Measurements from ENCODE around the gene PLAC1.

Gene PLAC1

GRCh38 chrX:134537179-134537955, 120.9 kb downstream of the PLAC1 start:
- DNase-seq = no peak

GRCh38 chrX:134533952-134534351, 124.3 kb downstream of the PLAC1 start:
- no peak for DNase-seq

GRCh38 chrX:134533352-134533751, 124.9 kb downstream of the PLAC1 start:
- DNase-seq = no peak

GRCh38 chrX:134530845-134531244, 127.4 kb downstream of the PLAC1 start:
- no peak for DNase-seq

- no peak for DNase-seq
Observed at GRCh38 chrX:134529481-134529880, 128.8 kb downstream of the PLAC1 start.

GRCh38 chrX:134528960-134529359, 129.3 kb downstream of the PLAC1 start:
- DNase-seq = no peak

- no peak for DNase-seq
Observed at GRCh38 chrX:134526399-134526798, 131.9 kb downstream of the PLAC1 start.

GRCh38 chrX:134525086-134525792, 133.0 kb downstream of the PLAC1 start:
- DNase-seq = no peak

GRCh38 chrX:134524181-134524580, 134.1 kb downstream of the PLAC1 start:
- no peak for DNase-seq

GRCh38 chrX:134520860-134521390, 137.3 kb downstream of the PLAC1 start:
- DNase-seq = no peak

All from stimulated activated CD4-positive, alpha-beta T cell treated with anti-CD3 and anti-CD28 coated beads, Interleukin-4, amount 100 ng/mL, for 1 hour (primary cell).